ENCODE results near the gene FHIT. TPM values are rescaled to one million over a fixed set of nuclear protein-coding genes. Genes with fewer than 3 reads are reported as not detected.

Gene FHIT
- total RNA-seq, 4 donors from 2014 or later: 1.6 to 12.9 (median 7.8) TPM

- no peak for DNase-seq (ENCODE audit: low spot score in 2 of 2)
- H3K4me1 ChIP-seq: no peaks in the 10 kb centered on the region
- no peak overlapping the region for H3K4me3 ChIP-seq
- no peak overlapping the region for H3K27ac ChIP-seq
- no peaks in the 10 kb centered on the region for H3K27me3 ChIP-seq
- H3K36me3 ChIP-seq: no peaks in the 10 kb centered on the region
- H3K9me3 ChIP-seq: peaks cover 0 to 7% (median 0%) of the 10 kb centered on the region in 4 donors
- TF ChIP-seq POLR2A (IDR thresholded peaks at IDR 0.05) (no peak), CTCF (IDR thresholded peaks at IDR 0.05) (no peak), EP300 (IDR thresholded peaks at IDR 0.05) (no peak)
- 86 to 93% methylated on average over 17 of the region's 17 CpGs for WGBS, 2 donors
Measured at GRCh38 chr3:61202086-61202485, 49.2 kb downstream of the FHIT start.

- H3K27ac ChIP-seq: no peak overlapping the region
- WGBS, 2 donors: 79 to 91% methylated on average over 3 of the region's 3 CpGs
- no peak for DNase-seq (ENCODE audit: low spot score in 2 of 2)
- H3K4me3 ChIP-seq: no peak overlapping the region
- no peaks in the 10 kb centered on the region for H3K36me3 ChIP-seq
- H3K9me3 ChIP-seq: peaks cover 0 to 3% (median 0%) of the 10 kb centered on the region in 4 donors
- TF ChIP-seq POLR2A (IDR thresholded peaks at IDR 0.05) (no peak), CTCF (IDR thresholded peaks at IDR 0.05) (no peak), EP300 (IDR thresholded peaks at IDR 0.05) (no peak)
- no peaks in the 10 kb centered on the region for H3K4me1 ChIP-seq
- no peaks in the 10 kb centered on the region for H3K27me3 ChIP-seq
Measured at GRCh38 chr3:61201071-61201470, 50.2 kb downstream of the FHIT start.

- TF ChIP-seq POLR2A (IDR thresholded peaks at IDR 0.05) (no peak), EP300 (IDR thresholded peaks at IDR 0.05) (no peak), CTCF (IDR thresholded peaks at IDR 0.05) (no peak)
- H3K9me3 ChIP-seq: peaks cover 0 to 3% (median 0%) of the 10 kb centered on the region in 4 donors
- no peak for DNase-seq (ENCODE audit: low spot score in 2 of 2)
- H3K4me3 ChIP-seq: no peak overlapping the region
- H3K4me1 ChIP-seq: no peaks in the 10 kb centered on the region
- no peaks in the 10 kb centered on the region for H3K36me3 ChIP-seq
- H3K27ac ChIP-seq: no peak overlapping the region
- H3K27me3 ChIP-seq: no peaks in the 10 kb centered on the region
Measured at GRCh38 chr3:61200270-61200669, 51.0 kb downstream of the FHIT start.

DNA sequence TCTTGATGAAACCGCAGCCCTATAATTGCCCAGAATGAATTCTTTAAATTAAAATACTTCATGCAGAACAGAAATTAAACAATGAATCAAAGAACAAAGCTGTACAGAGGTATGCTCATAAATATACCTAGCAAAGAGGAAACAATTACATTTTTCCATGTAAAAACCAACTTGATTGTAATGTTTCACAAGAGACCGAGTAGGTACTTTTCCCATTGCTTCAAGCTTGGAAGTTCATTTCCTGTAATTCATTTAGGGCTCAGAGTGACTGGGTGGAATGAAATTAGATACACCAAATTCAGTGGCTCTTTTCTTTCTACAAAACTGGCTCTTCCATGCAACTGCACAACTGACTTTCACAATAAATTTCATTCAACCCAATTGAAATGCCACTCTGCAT, 51.4 kb downstream of the FHIT start:
- H3K27me3 ChIP-seq: no peaks in the 10 kb centered on the region
- 69 to 83% methylated on average over 2 of the region's 2 CpGs for WGBS, 2 donors
- no peaks in the 10 kb centered on the region for H3K4me1 ChIP-seq
- TF ChIP-seq CTCF (IDR thresholded peaks at IDR 0.05): no peak
- TF ChIP-seq POLR2A (IDR thresholded peaks at IDR 0.05): no peak
- TF ChIP-seq EP300 (IDR thresholded peaks at IDR 0.05): no peak
- H3K27ac ChIP-seq: no peak overlapping the region
- H3K4me3 ChIP-seq: no peak overlapping the region
- no peak for DNase-seq (ENCODE audit: low spot score in 2 of 2)
- H3K9me3 ChIP-seq: peaks cover 0 to 3% (median 0%) of the 10 kb centered on the region in 4 donors
- H3K36me3 ChIP-seq: no peaks in the 10 kb centered on the region

DNA sequence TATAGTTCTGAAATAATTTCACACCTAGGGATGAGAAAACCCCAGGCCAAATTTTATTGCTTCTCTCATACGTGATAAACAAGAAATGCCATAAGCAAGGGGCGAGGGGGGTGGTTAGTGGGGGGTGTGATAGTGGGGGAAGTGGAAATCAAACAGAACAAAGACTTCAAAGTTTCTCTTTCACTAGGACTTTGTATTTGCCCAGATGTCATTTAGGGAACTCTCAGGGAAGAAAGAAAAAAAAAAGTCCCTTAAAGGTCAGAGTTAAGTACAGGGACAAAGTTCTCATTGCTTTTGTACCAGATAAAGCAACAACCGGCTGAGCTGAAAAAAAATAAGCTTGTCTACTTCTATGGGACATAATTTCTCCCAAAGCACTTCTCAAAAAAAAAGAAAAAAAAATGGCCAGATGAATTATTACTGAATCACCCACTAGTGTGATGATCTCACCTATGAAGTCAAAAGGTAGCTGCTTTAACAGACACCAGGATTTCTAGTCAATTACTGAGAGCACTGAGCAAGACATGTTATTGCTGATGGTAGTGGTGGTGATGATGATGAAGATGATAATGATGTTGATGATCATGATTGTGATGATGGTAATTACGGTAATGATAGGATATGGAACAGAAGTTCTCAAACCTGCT, 56.2 kb downstream of the FHIT start:
- no peaks in the 10 kb centered on the region for H3K27me3 ChIP-seq
- H3K9me3 ChIP-seq: no peaks in the 10 kb centered on the region
- TF ChIP-seq CTCF (IDR thresholded peaks at IDR 0.05) (no peak), EP300 (IDR thresholded peaks at IDR 0.05) (no peak), POLR2A (IDR thresholded peaks at IDR 0.05) (no peak)
- no peaks in the 10 kb centered on the region for H3K4me1 ChIP-seq
- H3K4me3 ChIP-seq: no peak overlapping the region
- no peaks in the 10 kb centered on the region for H3K36me3 ChIP-seq
- H3K27ac ChIP-seq: no peak overlapping the region
- DNase-seq (ENCODE audit: low spot score in 2 of 2): no peak
- WGBS, 2 donors: 53 to 54% methylated on average over 4 of the region's 4 CpGs
